HEK293 (cell line): ENCODE measurements around the gene DDX54.

ENCODE experiments used
- KLF1 ChIP-seq: fragments of 450-650 bp; formaldehyde crosslinking; IDR thresholded peaks from 2 replicates; pipeline ENCODE4 v1.5.1; 2016; ENCODE audit warnings: missing biosample characterization, missing genetic modification characterization
- PRDM1 ChIP-seq: fragments of 450-650 bp; formaldehyde crosslinking; IDR thresholded peaks from 2 replicates; pipeline ENCODE4; 2016; ENCODE audit warnings: missing biosample characterization, missing genetic modification characterization
- PRDM10 ChIP-seq: fragments of 450-650 bp; formaldehyde crosslinking; IDR thresholded peaks from 2 replicates; pipeline ENCODE4 v1.5.1; 2016; ENCODE audit warnings: missing biosample characterization, missing genetic modification characterization
- SETDB1 ChIP-seq: IDR thresholded peaks from one replicate; pipeline ENCODE4 v1.6.1; 2017; ENCODE audit warnings: mild to moderate bottlenecking, low read length, moderate library complexity, mixed read lengths; ENCODE audit not compliant: insufficient read length
- ZBTB10 ChIP-seq: fragments of 450-650 bp; formaldehyde crosslinking; IDR thresholded peaks from 2 replicates; pipeline ENCODE4 v1.5.1; 2016; ENCODE audit warnings: missing biosample characterization, missing genetic modification characterization
- ZBTB20 ChIP-seq: fragments of 450-650 bp; formaldehyde crosslinking; IDR thresholded peaks from 2 replicates; pipeline ENCODE4 v1.5.1; 2016; ENCODE audit warnings: missing biosample characterization, missing genetic modification characterization
- ZFP37 ChIP-seq: fragments of 450-650 bp; formaldehyde crosslinking; IDR thresholded peaks from 2 replicates; pipeline ENCODE4 v1.5.1; 2016; ENCODE audit warnings: missing biosample characterization, missing genetic modification characterization
- ZNF239 ChIP-seq: fragments of 450-650 bp; formaldehyde crosslinking; IDR thresholded peaks from 2 replicates; pipeline ENCODE4 v1.5.1; 2016; ENCODE audit warnings: missing biosample characterization, missing genetic modification characterization
- ZNF529 ChIP-seq: fragments of 450-650 bp; formaldehyde crosslinking; IDR thresholded peaks from 2 replicates; pipeline ENCODE4 v1.5.1; 2017; ENCODE audit warnings: missing genetic modification characterization, missing biosample characterization; ENCODE audit not compliant: insufficient replicate concordance
- ZNF610 ChIP-seq: fragments of 450-650 bp; formaldehyde crosslinking; IDR thresholded peaks from 2 replicates; pipeline ENCODE4 v1.5.1; 2016; ENCODE audit warnings: missing biosample characterization, missing genetic modification characterization, borderline replicate concordance
- TF ChIP-seq, protein P1 (sequence below): fragments of 450-650 bp; formaldehyde crosslinking; IDR thresholded peaks from 2 replicates; pipeline ENCODE4 v1.5.1; 2016; ENCODE audit warnings: missing biosample characterization, missing genetic modification characterization

GRCh38 chr12:113157218-113157859, 27.9 kb downstream of the DDX54 start:
- no peak for TF ChIP-seq SETDB1
- TF ChIP-seq, protein P1, sequence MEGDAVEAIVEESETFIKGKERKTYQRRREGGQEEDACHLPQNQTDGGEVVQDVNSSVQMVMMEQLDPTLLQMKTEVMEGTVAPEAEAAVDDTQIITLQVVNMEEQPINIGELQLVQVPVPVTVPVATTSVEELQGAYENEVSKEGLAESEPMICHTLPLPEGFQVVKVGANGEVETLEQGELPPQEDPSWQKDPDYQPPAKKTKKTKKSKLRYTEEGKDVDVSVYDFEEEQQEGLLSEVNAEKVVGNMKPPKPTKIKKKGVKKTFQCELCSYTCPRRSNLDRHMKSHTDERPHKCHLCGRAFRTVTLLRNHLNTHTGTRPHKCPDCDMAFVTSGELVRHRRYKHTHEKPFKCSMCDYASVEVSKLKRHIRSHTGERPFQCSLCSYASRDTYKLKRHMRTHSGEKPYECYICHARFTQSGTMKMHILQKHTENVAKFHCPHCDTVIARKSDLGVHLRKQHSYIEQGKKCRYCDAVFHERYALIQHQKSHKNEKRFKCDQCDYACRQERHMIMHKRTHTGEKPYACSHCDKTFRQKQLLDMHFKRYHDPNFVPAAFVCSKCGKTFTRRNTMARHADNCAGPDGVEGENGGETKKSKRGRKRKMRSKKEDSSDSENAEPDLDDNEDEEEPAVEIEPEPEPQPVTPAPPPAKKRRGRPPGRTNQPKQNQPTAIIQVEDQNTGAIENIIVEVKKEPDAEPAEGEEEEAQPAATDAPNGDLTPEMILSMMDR (tag by site-specific recombination): no peak
- TF ChIP-seq ZNF239: no peak
- TF ChIP-seq ZBTB10 (tag by site-specific recombination): no peak
- no peak for TF ChIP-seq KLF1 (tag by site-specific recombination)
- TF ChIP-seq PRDM10: no peak
- TF ChIP-seq ZFP37: no peak
- no peak for TF ChIP-seq ZNF529
- TF ChIP-seq ZBTB20 (tag by site-specific recombination): no peak
- no peak for TF ChIP-seq ZNF610
- no peak for TF ChIP-seq PRDM1
